HUES48 (cell line): Measurements from ENCODE around the gene CPSF6.

Experiments used
- H3K27ac ChIP-seq: one replicate; pipeline ENCODE4 v1.7.0; 2013; ENCODE audit warnings: low read depth, low read length, inconsistent platforms
- H3K27me3 ChIP-seq: 2 replicates; pipeline ENCODE4 v1.6.1; 2013; ENCODE audit warnings: mild to moderate bottlenecking, low read length; ENCODE audit not compliant: control insufficient read depth, insufficient read depth
- H3K36me3 ChIP-seq: 2 replicates; pipeline ENCODE4 v1.6.1; 2013; ENCODE audit warnings: low read length; ENCODE audit not compliant: control insufficient read depth, insufficient read depth
- H3K4me1 ChIP-seq: 2 replicates; pipeline ENCODE4 v1.6.1; 2013; ENCODE audit warnings: mild to moderate bottlenecking, low read length; ENCODE audit not compliant: control insufficient read depth, insufficient read depth
- H3K4me3 ChIP-seq: 2 replicates; pipeline ENCODE4 v1.5.1; 2013; ENCODE audit warnings: mild to moderate bottlenecking, low read depth, low read length
- H3K9ac ChIP-seq: 2 replicates; pipeline ENCODE4 v1.6.1; 2013; ENCODE audit warnings: mild to moderate bottlenecking, low read depth, low read length, moderate library complexity
- H3K9me3 ChIP-seq: 2 replicates; pipeline ENCODE4 v1.6.1; 2013; ENCODE audit warnings: low read length; ENCODE audit not compliant: control insufficient read depth, insufficient read depth

The CPSF6 gene

DNA sequence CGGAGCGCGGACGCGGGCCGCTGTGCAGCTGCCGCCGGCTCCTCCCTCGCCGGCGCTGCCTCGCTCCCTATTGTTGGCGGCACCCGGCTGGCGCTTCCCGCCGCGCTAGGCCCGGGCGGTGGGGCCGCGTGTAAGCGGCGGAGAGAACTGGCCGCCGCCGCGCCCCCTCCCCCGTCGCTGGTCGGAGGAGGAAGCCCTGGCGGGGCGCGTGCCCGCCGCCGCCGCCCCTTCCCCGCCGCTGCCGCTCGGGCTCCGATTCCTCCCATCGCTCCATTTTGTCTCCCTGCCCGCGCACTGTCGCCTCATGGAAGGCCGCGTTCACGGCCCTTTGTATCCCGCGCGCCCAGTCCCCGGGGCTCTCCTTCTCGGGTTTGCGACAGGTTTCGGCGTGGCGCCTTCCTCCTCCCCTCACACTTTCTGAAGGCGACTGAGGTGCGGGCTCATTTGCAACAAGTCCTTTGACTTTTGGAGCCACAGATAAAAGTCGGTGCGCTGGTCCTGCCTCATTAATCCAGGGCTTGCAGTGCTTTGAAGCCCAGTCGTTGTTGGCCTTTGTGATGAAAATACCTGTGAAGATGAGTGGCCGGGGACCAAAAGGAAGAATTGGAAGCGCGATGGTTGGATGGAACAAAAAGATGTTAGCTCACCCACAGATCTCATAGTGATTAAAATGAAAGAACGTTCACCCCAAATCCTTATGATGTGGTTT, 707 bp downstream of the CPSF6 start:
- H3K4me3 ChIP-seq, result peak overlapping the region; percentile 98
- peaks cover 20% of the 10 kb centered on the region; the same call in 1 of the 2 replicates for H3K36me3 ChIP-seq
- H3K4me1 ChIP-seq, result peaks cover 34% of the 10 kb centered on the region
- peak overlapping the region; percentile 98 for H3K9ac ChIP-seq
- H3K27ac ChIP-seq, result peak overlapping the region; percentile 98
- no peaks in the 10 kb centered on the region; the same call in 1 of the 2 replicates for H3K27me3 ChIP-seq
- H3K9me3 ChIP-seq, result no peaks in the 10 kb centered on the region

DNA sequence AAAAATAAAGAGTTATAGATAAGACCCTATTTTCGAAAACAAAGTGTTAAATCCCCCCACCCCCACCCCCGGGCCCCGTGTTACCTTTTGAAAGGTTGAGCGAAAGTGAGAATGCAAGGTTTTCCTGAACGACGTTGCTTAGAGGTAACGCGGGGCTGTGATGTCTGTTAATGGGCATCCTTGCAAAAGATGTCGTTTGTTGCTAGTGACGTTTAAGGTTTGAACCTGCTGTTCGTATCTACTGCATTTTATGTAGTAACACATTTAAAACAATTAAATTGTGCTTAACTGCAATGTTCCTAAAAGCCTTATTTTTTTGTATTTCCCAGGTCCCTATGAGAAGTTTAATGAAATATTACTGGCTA, 1.2 kb downstream of the CPSF6 start:
- H3K27ac ChIP-seq, result peak overlapping the region; percentile 98

DNA sequence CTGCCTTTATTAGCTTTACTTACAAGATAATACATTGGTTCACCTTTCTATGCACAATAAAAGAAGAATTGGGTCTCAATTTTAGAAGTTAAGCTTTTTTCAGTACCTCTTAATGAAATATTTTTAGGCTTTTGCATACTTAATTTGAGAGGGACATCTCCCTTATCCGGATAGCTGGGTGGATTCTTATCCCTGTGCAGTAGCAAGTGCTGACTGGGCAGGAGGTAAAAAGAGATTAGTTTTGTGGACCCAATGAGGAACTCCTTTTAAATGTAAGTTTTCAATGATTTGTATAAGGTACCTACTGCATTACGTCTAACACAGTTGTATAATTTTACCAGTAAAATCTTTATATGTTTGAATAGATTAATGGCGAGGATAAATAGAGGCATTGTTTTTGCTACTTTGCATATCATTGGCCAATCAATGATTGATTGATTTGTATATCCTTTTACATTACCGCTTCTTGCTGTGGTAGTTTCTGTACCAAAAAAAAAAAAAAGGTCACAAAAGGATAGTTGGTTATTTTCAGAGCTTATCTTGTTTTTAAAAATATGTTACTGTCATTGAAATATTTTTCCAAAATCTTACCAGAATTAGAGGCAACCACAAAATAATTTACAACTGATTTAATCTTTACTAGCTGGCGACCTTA, 2.2 kb downstream of the CPSF6 start:
- H3K9ac ChIP-seq, result no peak overlapping the region; the same call in 1 of the 2 replicates
- H3K4me1 ChIP-seq, result peaks cover 38% of the 10 kb centered on the region
- H3K27ac ChIP-seq, result no peak overlapping the region

More for the DNA sequence above, 1.2 kb downstream of the CPSF6 start:
- Histone ChIP-seq H3K4me1 (peaks cover 37% of the 10 kb centered on the region), H3K9ac (peak overlapping the region; percentile 98), H3K4me3 (peak overlapping the region; percentile 98), H3K9me3 (no peaks in the 10 kb centered on the region), H3K27me3 (no peaks in the 10 kb centered on the region; the same call in 1 of the 2 replicates), H3K36me3 (peaks cover 20% of the 10 kb centered on the region; the same call in 1 of the 2 replicates)

DNA sequence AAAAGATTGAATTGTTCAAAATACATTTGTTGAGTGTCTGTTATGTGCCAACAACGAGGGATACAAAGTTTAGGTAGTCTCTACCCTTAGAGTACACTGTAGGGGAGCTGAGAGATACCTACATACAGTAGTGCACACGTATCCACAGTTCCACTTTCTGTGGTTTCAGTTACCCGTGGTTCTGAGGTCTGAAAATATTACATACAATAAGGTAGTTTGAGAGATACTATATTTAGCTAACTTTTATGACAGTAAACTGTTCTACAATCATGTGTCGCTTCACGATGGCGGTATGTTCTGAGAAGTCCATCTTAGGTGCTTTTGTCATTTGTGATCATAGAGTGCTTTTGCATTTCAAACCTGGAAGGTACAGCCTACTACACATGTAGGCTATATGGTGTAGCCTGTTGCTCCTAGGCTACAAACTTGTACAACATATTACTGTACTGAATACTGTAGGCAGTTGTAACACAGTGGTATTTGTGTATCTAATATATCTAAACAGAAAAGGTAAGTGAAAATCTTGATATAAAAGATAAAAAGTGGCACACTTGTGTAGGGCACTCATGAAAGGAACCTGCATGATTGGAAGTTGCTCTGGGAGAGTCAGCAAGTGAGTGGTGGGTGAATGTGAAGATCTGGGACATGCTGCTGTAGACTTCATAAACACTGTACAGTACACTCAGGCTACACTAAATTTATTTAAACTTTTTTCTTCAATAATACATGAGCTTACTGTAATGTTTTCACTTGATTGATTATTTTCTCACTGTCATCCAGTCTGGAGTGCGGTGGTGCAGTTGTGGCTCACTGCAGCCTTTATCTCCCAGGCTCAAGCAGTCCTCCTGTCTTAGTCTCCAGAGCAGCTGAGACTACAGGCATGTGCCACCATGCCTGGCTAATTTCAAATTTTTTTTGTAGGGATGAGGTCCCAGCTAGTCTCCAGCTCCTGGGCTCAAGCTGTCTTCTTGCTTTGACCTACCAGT, 4.0 kb downstream of the CPSF6 start:
- peaks cover 31% of the 10 kb centered on the region for H3K4me1 ChIP-seq
- no peaks in the 10 kb centered on the region for H3K27me3 ChIP-seq
- H3K27ac ChIP-seq, result no peak overlapping the region
- no peaks in the 10 kb centered on the region for H3K9me3 ChIP-seq
- H3K36me3 ChIP-seq, result peaks cover 28% of the 10 kb centered on the region
- no peak overlapping the region for H3K9ac ChIP-seq
- H3K4me3 ChIP-seq, result no peak overlapping the region

More for the DNA sequence above, 2.2 kb downstream of the CPSF6 start:
- no peaks in the 10 kb centered on the region; the same call in 1 of the 2 replicates for H3K27me3 ChIP-seq
- H3K9me3 ChIP-seq, result no peaks in the 10 kb centered on the region
- peak overlapping the region; percentile 98 for H3K4me3 ChIP-seq
- H3K36me3 ChIP-seq, result peaks cover 20% of the 10 kb centered on the region; the same call in 1 of the 2 replicates

DNA sequence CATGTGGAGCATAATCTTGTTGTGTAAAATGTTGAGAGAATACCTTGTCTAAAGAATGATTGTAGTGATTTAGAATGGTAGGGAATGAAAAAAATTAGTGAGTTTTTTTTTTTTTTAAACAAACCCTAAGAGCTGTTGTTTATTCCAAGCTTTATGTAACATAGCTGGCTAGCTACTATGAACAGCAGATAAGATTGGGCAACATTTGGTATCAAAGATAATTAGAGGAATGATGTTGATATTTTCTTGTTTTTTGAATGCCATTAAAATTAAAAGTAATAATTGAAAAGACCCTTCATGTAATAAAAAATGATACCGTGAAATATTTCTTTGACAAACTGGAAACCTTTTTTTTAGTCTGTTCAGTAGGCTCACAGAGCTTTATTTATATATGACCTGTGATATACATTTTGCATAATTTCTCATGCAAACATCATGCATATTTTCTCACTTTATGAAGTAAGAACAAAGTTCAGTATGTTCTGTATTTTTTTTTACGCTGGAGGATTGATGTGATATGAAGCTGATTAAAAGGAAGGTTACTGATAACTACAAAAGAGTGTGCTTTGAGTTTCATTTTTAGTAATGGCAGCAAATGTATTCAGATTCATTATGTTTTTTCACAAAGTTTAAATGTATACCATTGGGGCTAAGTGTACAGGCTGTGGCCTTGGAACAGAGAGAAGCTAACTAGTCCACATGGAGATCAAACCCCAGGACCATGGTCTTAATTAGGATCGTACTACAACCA, 8.1 kb downstream of the CPSF6 start:
- peaks cover 34% of the 10 kb centered on the region for H3K36me3 ChIP-seq
- H3K9ac ChIP-seq, result no peak overlapping the region
- no peak overlapping the region for H3K4me3 ChIP-seq
- H3K27me3 ChIP-seq, result no peaks in the 10 kb centered on the region
- no peaks in the 10 kb centered on the region for H3K9me3 ChIP-seq
- H3K27ac ChIP-seq, result no peak overlapping the region
- peaks cover 33% of the 10 kb centered on the region for H3K4me1 ChIP-seq

DNA sequence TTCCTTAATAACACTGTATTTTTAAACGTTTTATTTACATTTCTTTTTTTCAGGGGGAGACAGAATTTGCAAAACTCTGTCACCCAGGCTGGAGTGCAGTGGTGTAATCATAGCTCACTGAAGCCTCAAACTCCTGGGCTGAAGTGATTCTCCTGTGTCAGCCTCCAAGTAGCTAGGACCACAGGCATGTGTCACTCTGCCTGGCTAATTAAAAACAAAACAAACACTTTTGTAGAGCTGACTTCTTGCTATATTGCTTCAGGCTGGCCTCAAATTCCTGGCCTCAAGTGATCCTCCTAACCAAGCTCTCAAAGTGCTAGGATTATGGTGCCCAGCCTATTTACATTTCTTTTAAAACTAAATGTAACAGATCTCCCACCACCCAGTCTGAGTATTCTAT, 12.7 kb downstream of the CPSF6 start:
- no peaks in the 10 kb centered on the region for H3K9me3 ChIP-seq
- H3K4me1 ChIP-seq, result peaks cover 18% of the 10 kb centered on the region
- peaks cover 58% of the 10 kb centered on the region for H3K36me3 ChIP-seq
- no peaks in the 10 kb centered on the region for H3K27me3 ChIP-seq
- H3K9ac ChIP-seq, result no peak overlapping the region
- H3K27ac ChIP-seq, result peak overlapping the region; percentile 45
- H3K4me3 ChIP-seq, result no peak overlapping the region

DNA sequence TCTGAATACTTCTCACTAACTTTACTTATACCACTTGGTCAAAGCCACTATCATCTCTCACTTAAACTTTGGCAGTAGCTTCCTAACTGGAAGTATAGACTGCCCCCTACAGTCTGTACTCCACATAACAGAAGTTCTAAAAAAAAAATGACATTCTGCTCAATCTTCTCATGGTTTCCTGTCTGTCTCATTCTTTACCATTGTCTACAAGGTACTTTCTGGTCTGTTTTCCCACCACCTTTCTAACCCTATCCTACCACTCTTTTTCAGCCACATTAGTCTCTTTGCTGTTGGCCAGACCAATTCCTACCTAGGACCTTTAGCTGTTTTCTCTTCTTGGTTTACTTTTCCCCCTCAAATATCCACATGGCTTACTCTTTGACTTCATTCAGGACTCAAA, 14.7 kb downstream of the CPSF6 start:
- Histone ChIP-seq H3K9me3 (no peaks in the 10 kb centered on the region), H3K36me3 (peaks cover 69% of the 10 kb centered on the region), H3K27me3 (no peaks in the 10 kb centered on the region), H3K4me3 (no peak overlapping the region), H3K27ac (no peak overlapping the region), H3K4me1 (peaks cover 18% of the 10 kb centered on the region), H3K9ac (no peak overlapping the region)

DNA sequence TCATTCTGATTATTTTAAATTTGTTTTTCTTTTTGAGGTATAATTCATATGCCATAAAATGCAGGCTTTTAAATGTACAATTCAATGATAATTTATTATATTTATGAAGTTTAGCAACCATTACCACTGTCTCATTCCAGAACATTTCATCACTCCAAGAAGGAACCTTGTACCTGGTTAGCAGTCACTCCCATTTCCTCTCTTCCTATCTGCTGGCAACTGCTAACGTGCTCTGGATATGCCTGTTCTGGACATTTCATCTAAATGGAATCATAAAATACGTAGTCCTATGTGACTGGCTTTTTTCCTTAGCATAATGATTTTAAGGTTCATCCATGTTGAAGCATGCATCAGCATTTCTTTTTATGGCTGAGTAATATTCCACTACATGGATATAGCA, 15.5 kb downstream of the CPSF6 start:
- no peaks in the 10 kb centered on the region for H3K9me3 ChIP-seq
- H3K4me1 ChIP-seq, result peaks cover 11% of the 10 kb centered on the region
- H3K27ac ChIP-seq, result no peak overlapping the region
- no peaks in the 10 kb centered on the region for H3K27me3 ChIP-seq
- H3K9ac ChIP-seq, result no peak overlapping the region
- H3K36me3 ChIP-seq, result peaks cover 77% of the 10 kb centered on the region
- H3K4me3 ChIP-seq, result no peak overlapping the region

DNA sequence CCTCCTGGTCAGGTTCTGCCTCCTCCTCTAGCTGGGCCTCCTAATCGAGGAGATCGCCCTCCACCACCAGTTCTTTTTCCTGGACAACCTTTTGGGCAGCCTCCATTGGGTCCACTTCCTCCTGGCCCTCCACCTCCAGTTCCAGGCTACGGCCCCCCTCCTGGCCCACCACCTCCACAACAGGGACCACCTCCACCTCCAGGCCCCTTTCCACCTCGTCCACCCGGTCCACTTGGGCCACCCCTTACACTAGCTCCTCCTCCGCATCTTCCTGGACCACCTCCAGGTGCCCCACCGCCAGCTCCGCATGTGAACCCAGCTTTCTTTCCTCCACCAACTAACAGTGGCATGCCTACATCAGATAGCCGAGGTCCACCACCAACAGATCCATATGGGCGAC, 19.3 kb downstream of the CPSF6 start:
- no peak overlapping the region for H3K27ac ChIP-seq
- H3K9me3 ChIP-seq, result no peaks in the 10 kb centered on the region
- H3K27me3 ChIP-seq, result no peaks in the 10 kb centered on the region
- H3K9ac ChIP-seq, result no peak overlapping the region
- H3K4me3 ChIP-seq, result no peak overlapping the region
- peaks cover 99% of the 10 kb centered on the region for H3K36me3 ChIP-seq
- H3K4me1 ChIP-seq, result no peaks in the 10 kb centered on the region

DNA sequence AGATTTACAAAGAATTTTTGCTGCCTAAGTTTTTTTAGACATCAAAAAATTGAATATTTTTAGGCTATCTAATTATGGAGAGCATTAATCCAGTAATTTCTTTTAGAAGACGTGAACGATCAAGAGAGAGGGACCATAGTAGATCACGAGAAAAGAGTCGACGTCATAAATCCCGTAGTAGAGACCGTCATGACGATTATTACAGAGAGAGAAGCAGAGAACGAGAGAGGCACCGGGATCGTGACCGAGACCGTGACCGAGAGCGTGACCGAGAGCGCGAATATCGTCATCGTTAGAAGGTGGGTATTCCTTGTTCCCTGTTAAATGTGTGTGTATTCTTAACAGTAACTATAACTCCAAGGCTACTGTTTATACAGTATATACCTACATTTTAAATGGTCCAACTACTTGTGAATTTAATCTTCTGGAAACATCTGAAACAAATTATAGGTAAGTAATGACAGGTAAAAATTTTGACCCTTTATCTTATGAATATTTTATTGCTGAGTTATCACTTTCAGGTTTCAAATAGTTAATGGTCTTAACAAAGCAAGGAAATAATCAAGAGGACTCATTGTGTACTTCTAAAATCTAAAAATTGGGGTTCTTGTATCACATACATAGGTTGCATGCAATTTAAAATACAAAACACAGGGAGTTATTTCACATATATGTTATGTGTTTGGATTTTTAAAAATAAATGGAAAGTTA, 23.1 kb downstream of the CPSF6 start:
- no peaks in the 10 kb centered on the region for H3K9me3 ChIP-seq
- no peaks in the 10 kb centered on the region for H3K27me3 ChIP-seq
- H3K36me3 ChIP-seq, result peaks cover 100% of the 10 kb centered on the region
- no peak overlapping the region for H3K9ac ChIP-seq
- H3K27ac ChIP-seq, result no peak overlapping the region
- no peaks in the 10 kb centered on the region for H3K4me1 ChIP-seq
- H3K4me3 ChIP-seq, result no peak overlapping the region
